Measurements from ENCODE around the gene TAP2. TPM values are rescaled to one million over a fixed set of nuclear protein-coding genes. Genes with fewer than 3 reads are reported as not detected.
A peak's percentile ranks its signal among the peaks of the same experiment; 100 is the strongest.
"Not testable (repeated sequence)": the region's sequence is repeated elsewhere in the genome, so short reads cannot be mapped to it uniquely, and the experiment has no call there.

Gene TAP2
- total RNA-seq: 23.1 TPM

- peak; percentile 92 for ATAC-seq
Measured at GRCh38 chr6:32838114-32838958, at the start of gene TAP2. TSS of gene TAP2 (minus strand) at chr6:32838739. CDS start at chr6:32838233, 506 bp downstream.

DNA sequence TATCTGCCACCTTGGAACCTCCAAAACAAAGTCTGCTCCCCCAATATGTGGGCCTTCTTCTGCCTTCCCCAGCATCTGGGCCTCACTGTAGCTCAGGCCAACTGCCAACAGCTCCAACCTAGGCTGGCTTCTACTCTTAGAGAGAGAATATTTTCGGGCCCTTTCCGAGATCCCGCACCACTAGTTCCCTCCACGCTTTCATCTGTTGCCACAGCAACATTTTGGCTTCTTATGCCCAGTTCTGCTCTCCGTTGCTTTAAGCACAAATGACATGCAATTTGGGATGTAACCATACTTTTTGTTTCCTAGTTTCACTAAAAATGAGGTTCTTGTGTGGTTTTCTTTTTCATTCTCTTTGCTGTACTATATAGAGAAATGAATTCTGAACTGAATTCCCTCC lies 49.1 kb upstream of the TAP2 start:
- no peak for ATAC-seq

GRCh38 chr6:32886681-32887383 lies 48.3 kb upstream of the TAP2 start:
- ATAC-seq: no peak

GRCh38 chr6:32885698-32886286 lies 47.3 kb upstream of the TAP2 start:
- ATAC-seq: peak; percentile 47

DNA sequence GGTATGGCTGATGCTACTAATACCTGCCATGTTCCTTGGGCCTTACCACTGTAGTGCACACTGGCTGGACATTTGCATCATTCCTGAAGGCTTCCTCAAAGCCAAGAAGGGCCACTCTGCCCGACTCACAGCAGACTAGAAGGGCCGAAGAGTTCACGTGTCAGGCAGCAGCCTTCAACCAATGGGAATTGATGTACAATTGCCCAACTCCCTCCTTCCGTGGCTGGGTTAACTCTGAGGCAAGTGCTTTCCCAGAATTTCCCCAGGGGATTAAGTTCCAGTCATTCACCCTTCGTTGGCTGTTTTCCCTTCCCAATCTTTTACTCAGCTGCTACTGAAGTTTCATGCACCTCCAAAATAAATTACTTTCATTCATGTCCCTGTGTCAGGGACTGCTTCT lies 45.2 kb upstream of the TAP2 start:
- peak; percentile 16 for ATAC-seq

DNA sequence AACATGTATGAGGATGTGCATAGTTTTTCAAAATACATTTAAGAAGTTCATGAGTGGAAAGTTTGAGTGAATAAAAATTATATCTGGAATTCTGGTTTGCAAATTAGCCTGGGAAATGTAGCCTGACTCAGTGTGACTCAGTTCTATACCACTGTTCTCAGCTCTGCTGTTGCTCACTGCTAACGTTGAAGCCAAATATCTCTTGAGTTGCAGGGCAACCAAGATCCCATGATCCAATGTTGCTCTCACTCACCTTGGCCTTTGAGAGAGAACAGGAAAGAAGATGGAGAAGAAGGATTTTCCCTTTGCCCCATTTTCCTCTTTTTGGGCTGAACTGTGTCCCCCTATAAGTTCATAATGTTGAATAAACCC lies 44.3 kb upstream of the TAP2 start:
- ATAC-seq: no peak

DNA sequence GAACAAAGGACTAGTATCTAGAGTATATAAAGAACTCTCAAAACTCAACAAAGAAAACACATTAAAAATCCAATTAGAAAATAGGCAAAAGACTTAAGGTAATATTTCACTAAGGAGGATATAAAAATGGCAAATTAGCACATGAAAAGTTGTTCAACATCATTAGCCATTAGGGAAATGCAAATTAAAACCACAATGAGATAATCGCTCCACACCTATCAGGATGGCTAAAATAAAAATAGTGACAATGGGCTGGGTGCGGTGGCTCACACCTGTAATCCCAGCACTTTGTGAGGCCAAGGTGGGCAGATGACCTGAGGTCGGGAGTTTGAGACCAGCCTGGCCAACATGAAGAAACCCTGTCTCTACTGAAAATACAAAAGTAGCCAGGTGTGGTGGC lies 42.4 kb upstream of the TAP2 start:
- not testable (repeated sequence) for ATAC-seq

DNA sequence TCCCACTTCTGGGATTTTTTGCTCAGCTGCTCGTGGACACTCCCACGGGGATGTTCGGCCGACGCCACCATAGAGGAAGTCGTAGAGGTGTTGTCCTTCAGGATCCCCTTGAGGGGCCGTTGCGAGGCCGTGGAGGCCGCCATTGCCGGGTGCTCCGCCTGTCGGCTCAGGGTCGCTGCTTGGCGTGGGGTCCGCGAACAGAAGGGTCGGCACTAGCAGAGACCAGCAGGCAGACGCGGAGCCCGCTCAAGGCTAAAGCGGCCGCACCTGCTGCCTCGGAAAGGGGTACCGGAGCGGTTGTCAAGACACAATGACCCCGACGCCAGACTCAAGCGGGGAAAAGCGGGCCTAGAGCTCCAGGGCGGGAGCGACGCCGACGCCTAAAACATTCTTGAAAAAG lies 41.2 kb upstream of the TAP2 start:
- ATAC-seq: no peak

DNA sequence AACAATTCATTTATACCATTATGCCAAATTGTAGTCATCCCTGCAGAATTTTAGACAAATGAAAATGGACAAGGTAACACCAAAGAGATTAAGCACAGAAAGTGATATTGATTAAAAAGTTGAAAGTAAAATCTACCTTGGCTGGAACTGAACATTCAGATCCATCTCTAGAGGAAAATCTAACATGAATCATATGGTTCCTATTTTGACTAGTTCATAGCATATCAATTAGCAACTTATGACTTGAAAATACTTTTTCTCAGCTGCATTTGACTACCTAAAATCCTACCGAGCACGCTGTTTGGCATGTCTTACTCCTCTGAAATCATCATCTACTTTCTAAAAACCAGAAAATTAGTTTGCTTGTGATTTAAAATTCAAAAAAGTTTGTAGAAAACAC lies 38.1 kb upstream of the TAP2 start:
- ATAC-seq: no peak

DNA sequence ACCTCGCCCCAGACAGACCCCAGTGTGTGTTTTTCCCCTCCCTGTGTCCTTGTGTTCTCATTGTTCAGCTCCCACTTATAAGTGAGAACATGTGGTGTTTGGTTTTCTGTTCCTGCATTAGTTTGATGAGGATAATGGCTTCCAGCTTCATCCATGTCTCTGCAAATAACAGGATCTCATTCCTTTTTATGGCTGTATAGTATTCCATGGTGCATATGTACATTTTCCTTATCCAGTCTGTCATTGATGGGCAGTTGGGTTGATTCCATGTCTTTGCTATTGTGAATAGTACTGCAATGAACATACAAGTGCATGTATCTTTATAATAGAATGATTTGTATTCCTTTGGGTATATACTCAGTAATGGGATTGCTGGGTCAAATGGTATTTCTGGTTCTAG lies 35.4 kb upstream of the TAP2 start:
- ATAC-seq: not testable (repeated sequence)

GRCh38 chr6:32868257-32868788 lies 29.8 kb upstream of the TAP2 start:
- peak; percentile 71 for ATAC-seq

- ATAC-seq: no peak
Measured at GRCh38 chr6:32867554-32868256, 29.2 kb upstream of the TAP2 start.

DNA sequence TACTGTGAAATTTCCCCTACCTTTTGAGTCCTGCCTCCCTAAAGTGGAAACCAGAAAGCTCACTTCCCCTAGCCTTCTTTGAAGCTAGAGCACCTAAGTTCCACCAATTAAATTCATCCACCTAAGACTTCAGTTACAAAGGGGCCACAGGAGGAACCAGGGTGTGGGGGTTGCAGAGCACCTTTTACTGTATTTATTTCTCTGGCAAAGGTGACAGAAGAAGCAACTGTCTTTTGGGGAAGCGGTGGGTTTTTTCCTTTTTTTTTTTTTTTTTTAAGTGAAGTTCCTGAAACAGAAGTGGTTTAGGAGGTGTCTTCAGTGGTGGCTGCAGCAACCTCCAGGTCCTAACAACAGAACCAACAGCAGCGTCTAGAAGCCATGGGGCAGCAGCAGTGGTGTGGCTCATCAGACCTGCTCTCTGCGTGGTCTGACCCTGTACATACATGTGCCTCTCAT lies 28.5 kb upstream of the TAP2 start:
- ATAC-seq: no peak

- ATAC-seq: no peak
Measured at GRCh38 chr6:32865724-32866443, 27.3 kb upstream of the TAP2 start.

DNA sequence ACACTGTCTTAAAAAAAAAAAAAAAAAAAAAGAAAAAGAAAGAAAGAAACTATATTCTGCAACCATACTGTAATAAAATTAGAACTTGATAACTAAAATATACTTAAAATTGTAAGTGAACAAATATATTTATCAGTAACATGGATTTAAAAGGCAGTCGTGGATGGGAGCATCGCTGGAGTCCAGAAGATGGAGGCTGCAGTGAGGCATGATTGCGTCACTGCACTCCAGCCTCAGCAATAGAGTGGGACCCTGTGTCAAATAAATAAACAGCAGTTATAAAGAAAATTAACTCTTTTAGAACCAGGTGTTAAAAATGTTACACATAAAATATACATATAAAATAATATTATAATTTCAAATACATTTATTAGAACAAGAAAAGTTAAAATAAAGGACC lies 24.2 kb upstream of the TAP2 start:
- ATAC-seq: no peak

- ATAC-seq: no peak
Measured at GRCh38 chr6:32860674-32861073, 22.1 kb upstream of the TAP2 start.

GRCh38 chr6:32858194-32858593 lies 19.7 kb upstream of the TAP2 start:
- no peak for ATAC-seq

DNA sequence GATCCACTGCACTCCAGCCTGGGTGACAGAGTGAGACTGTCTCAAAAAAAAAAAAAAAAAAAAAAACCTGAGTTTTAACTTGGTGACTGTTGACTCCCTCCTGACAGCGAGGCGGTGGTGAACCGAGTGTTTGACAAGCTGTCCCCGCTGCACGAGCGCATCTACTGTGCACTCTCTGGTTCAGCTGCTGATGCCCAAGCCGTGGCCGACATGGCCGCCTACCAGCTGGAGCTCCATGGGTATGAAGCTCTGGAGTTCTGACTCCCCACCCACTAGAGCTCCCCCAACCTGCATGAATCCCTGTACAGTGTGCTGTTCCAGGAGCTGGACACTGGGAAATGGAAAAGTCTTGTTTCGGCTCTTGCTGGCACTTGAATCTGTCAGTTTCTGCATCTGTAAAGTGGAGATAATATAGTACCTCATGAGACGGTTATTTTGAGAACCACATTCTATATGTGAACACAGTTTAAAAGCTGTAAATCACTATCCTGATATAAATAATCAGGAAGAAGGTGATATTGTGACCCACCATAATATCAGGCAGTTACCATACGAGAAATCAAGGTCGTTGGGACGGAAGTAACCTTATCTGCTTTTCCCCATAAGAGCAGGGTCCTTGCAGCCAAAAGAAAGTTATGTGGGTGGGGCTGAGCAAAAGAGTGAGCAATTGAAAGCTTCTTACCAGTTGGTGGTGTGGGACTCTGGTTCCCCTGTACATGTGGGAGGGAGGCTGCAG lies 18.8 kb upstream of the TAP2 start:
- ATAC-seq: no peak

DNA sequence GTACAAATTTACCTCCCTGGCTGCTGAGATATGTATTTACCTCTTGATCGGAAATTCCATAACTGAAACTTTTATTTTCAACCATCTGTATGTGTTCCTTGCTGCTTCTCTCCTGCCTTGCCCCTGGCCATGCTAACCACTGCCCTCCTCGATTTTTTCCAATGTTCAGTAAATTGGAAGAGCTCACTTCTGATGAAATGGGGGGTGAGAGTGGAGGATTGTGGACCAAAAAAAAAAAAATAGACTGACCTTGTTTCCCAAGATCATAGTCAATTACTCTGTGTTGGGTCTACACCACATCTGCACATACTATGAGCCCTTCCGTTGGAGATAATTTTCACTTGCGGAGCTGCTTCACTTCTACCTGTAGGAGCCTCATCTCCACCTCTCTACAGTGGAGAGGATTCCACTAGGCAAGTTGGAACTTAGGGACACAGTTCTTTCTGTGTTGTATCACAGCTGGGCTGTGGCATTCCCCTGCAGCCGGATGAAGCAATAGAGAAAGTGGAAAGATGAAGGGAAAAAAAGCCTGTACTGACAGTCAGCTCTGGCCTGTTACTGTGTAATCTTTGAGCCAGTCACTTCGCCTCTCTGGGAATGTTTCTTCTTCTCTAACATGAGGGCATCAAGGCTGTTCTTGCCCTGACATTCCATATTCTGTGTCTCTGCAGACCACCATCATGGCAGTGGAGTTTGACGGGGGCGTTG lies 17.1 kb upstream of the TAP2 start:
- no peak for ATAC-seq

DNA sequence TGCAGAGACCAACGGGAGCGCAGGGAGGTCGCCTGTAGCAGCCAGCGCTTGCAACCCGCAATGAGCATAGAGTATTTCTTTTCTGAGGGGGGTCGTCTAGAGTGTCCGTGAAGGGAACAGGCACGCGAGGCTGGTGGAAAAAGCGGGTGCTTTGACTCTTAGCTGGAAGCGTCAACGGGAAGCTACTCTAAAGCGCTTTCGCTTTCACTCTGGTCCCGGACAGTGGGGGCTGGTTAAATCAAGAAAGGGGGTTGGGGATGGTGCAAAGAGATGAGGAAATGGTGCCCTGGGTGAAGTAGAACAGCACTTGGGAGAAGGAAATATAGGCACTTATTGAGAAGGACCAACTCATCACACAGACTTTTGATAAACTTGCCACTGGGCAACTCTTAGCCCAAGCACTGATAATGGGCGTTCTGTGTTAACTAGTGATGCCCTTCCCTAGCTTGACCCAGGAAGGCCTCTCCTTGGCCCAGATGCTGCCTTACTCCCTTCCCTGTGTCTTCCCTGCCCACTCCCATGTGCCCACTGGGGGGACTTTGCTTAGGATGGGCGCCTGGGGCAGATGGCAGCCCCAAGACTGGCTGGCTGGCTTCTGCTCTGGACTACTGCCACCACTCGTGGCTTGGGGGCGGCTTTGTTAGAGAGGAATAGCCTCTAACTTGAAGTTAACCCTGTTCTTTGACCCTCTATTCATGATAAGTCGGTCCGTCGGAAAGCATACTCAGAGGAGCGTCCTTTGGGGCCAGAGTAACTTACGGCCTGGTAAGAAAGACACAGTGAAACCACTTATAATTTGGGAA lies 16.0 kb upstream of the TAP2 start:
- ATAC-seq: no peak
